ENCODE results near the gene MTMR1. TPM values are rescaled to one million over a fixed set of nuclear protein-coding genes. Genes with fewer than 3 reads are reported as not detected.

Gene MTMR1
- total RNA-seq, 1 donor from 2014 or later: 21.7 TPM

GRCh38 chrX:150773117-150773516, 79.9 kb downstream of the MTMR1 start:
- intact Hi-C loops (cut with DNase I): loop anchor here (5.0 kb wide), 3 partner anchors 124 to 234 kb away; partner anchors contain the start of genes CD99L2 and HMGB3
- no peak for DNase-seq (ENCODE audit: low spot score)

DNA sequence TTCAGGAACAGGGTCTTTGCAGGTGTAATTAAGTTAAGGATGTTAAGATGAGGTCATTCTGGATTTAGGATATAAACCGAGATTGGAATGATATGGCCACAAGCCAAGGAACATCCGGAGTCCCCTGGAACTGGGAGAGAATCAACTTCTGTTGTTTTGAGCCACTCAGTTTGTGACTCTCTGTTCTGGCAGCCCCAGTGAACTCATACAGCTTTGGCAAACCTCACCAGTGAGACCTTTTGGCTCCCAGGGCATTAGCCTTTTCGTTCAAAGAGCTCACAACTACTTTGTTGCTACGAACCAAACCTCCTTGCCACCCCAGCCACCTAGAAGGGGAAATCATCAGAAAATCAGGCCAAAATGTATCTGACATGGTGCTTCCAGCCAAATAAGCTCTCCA, 80.4 kb downstream of the MTMR1 start:
- DNase-seq (ENCODE audit: low spot score): no peak
- intact Hi-C loops (cut with DNase I): loop anchor here (5.0 kb wide), 3 partner anchors 124 to 234 kb away; partner anchors contain the start of genes CD99L2 and HMGB3

GRCh38 chrX:150774798-150775568, 81.8 kb downstream of the MTMR1 start:
- intact Hi-C loops (cut with DNase I): loop anchor here (5.0 kb wide), 3 partner anchors 122 to 232 kb away; partner anchors contain the start of genes CD99L2 and HMGB3
- DNase-seq (ENCODE audit: low spot score): no peak

DNA sequence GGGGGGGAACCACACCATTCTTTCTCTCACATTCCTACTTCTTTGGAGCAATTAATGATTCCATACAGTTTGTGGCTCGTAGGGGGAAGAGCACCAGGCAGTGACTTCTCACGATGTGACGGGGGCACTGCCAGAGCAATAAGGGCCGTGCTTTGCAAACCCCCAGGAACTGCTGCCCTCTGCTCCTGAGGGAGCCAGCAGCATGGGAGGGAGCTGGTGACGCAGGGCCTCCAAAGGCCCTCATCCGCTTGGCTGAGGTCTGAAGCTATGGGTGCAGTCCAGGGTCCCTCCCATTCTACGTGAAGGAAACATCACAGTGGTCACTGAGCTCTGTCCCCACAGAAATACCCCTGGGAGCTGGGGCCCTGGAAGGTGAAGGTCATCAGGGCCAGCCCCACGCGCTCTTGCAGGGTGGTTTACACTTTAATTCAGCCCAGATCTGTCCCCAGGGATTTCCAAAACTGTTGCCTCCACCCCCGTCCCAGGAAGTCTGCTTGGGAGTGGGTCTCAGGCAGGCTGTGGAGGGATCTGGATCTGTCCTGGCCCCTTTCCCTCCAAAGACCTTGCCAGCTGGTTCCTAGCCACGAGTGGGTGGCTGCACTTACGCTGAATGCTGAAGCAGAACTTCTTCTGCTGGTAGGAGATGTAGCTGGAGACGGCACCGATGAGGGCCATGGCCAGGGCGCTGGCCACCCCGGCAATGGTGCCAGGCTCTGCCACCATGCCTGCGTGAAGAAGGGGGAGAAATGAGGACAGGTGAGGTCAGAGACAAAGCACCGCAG, 82.6 kb downstream of the MTMR1 start:
- intact Hi-C loops (cut with DNase I): no loop called here
- no peak for DNase-seq (ENCODE audit: low spot score)

GRCh38 chrX:150777328-150777992, 84.3 kb downstream of the MTMR1 start:
- intact Hi-C loops (cut with DNase I): no loop called here

DNA sequence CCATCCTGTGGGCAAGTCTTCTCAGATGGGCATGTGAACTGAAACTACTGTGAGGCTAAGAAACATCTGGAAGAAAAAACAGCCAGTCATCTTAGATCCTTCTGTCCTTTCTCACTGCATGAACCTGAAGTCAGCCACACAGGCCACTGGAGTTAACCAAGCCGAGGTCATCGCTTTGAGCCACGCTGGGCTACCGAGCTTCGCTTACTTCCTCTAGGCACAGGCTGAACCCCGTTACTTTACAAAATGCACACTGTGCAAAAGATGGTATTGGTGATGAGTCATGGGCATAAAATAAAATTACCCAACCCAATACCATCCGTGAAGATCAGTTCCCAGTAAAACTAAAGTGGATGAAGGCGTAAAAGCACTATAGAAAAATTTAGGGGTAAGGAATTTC, 86.2 kb downstream of the MTMR1 start:
- intact Hi-C loops (cut with DNase I): no loop called here
- no peak for DNase-seq (ENCODE audit: low spot score)

More at GRCh38 chrX:150777328-150777992, 84.3 kb downstream of the MTMR1 start:
- DNase-seq (ENCODE audit: low spot score): no peak

- no peak for DNase-seq (ENCODE audit: low spot score)
- intact Hi-C loops (cut with DNase I): no loop called here
Observed at GRCh38 chrX:150781677-150782076, 88.5 kb downstream of the MTMR1 start.

DNA sequence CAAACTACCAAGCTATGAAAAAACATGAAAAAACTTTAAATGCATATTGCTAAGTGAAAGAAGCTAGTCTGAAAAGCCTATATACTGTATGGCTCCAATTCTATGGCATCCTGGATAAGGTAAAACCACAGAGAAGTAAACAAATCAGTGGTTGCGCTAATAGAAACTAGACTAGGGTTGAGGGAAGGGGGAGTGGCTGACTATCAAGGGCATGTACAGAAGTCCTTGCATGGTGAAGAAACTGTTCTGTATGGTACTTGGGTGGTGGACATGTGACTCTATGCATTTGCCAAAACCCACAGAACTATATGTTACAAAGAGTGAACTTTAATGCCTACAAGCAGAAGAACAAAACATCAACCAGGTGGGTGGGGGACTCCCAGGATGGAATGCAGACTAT, 96.8 kb downstream of the MTMR1 start:
- no peak for DNase-seq (ENCODE audit: low spot score)
- intact Hi-C loops (cut with DNase I): no loop called here

DNA sequence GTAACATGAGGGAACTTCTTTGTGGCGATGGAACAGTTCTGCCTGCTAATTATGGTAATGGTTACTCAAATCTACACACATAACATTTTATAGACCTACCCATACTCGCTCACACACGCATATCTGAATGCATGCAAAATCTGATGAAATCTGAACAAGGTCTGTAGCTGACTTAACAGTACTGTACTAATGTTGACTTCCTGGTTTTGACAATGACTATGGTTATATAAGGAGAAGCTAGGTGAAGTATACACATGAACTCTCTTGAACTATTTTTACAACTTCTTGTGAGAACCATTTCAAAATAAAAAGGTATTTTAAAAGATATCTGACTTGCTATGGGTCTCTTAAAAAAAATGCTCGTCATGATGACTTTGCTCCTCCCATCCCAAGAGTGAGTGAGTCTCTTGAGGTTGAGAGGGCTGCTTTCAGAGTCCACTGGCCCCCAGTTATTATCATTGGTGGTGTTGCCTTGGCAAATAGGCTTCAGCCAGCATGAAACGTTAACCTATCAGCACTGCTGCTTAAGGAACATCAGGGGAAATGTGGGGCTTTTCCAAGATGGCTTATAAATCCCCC, 99.8 kb downstream of the MTMR1 start:
- intact Hi-C loops (cut with DNase I): no loop called here
- no peak for DNase-seq (ENCODE audit: low spot score)

- DNase-seq (ENCODE audit: low spot score): no peak
- intact Hi-C loops (cut with DNase I): no loop called here
Observed at GRCh38 chrX:150805736-150806135, 112.5 kb downstream of the MTMR1 start.

DNA sequence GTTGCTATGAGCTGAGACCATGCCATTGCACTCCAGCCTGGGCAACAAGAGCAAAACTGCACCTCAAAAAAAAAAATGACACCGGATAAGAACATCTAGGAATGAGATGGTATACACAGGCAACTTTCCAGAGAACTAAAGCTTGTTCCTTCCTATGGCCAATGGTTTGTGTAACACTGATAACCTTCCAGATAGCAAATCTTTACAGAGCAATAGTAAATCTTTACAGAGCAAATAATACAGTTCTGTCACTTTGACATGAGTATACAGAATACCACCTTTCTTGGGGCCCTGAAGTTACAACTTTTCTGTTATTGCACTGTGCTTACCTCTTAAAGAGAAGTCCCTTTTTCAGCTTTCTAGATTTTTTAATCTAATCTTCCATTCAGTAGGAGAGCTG, 113.6 kb downstream of the MTMR1 start:
- intact Hi-C loops (cut with DNase I): no loop called here
- DNase-seq (ENCODE audit: low spot score): no peak

GRCh38 chrX:150813922-150814321, 120.7 kb downstream of the MTMR1 start:
- intact Hi-C loops (cut with DNase I): no loop called here
- DNase-seq (ENCODE audit: low spot score): no peak

Other genes starting within 250 kb of the MTMR1 start
- gene MTM1, start 124.8 kb upstream of the MTMR1 start, total RNA-seq: 9.5 TPM
- gene CD99L2, start 205.3 kb downstream of the MTMR1 start, total RNA-seq: 90.8 TPM